ENCODE results near the gene YPEL3.

Gene YPEL3

GRCh38 chr16:30068333-30068732, 27.7 kb downstream of the YPEL3 start:
- no peak for DNase-seq

- DNase-seq, result no peak
Observed at GRCh38 chr16:30067584-30067916, 28.5 kb downstream of the YPEL3 start.

GRCh38 chr16:30066761-30067583, 29.0 kb downstream of the YPEL3 start:
- no peak for DNase-seq

DNA sequence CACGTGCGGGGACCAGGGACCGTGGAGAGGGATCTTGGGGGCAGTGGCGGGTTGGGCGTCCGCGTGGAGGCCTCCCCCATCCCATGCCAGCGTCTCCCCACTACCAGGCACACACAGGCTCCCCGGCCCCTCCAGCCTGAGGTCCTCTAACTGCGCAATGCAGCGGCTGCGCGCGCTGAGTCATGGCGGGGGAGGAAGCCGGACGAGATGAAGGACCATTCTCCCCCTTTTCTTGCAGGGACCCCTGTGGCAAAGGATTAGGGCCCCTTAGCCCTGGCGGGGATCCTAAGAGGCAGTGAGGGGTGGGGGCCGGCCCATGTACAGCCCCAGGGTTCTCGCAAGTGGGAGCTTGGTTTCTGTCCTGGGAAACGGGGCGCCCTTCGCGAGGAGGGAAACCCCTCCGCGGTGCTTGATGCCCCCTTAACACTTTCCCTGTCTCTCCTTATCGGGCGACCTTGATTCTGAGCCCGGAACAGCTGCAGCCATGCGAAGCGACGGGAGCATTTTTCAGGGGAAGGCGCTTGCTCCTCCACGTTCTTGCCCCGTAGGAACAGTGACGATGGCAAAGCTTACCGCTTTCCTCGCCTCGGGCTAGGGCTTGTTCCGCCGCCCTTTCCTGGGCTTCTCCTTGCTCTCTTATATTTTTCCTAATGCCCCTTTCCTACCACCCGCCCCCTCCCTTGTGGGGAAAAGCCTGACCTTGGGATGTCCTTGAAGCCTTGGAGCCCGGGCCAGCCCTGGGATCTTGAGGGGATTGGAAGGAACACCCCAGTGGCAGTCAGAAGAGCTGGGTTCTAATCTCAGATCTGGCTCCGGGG, 29.9 kb downstream of the YPEL3 start:
- peak in 1 of 5 donors; percentile 14 for DNase-seq

GRCh38 chr16:30065102-30065942, 30.7 kb downstream of the YPEL3 start, which contains the start of gene ALDOA:
Gene ALDOA, plus strand, starts transcription at chr16:30065760. Its CDS starts 1,138 bp downstream, at chr16:30066898.
- peak; percentile 90 to 98 (median 92) for DNase-seq

GRCh38 chr16:30064729-30065101, 31.3 kb downstream of the YPEL3 start:
- DNase-seq, result no peak

DNA sequence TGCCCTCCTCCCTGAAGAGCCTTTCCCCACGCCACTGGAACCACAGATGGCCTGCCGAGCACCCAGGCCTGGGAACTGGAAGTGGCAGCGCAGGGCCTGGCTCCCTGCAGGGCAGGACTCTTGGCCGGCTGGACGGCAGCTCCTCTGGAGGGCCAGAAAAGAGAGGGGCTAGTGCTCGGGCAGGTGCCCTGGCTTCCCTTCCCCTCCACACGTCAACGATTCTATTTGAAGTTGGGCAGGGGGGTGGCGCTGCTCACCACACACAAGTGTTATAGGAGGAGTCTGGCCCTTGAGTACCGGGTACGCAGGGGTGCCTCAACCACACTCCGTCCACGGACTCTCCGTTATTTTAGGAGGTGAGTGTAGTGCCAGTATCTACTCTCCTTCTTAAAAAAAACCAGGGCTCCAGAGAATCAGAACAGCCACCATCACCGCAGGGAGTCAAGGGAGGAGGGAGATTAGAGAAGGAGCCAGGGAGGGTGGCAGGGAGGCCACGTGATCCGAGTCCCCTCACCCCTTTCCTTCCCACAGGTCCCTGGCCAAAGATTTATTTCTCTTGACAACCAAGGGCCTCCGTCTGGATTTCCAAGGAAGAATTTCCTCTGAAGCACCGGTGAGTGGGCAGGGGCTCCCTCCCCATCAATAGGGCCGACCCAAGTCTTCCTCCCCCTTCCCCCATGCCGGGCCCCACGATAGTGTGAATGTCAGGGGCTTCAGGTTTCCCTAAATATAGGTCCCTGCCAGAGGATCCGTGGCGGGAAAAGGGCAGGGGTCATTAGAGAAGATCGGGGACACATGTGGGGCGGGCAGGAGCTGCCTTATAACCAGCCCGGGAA, 31.9 kb downstream of the YPEL3 start:
- peak in 4 of 5 donors; percentile 48 to 77 (median 56) for DNase-seq

- no peak for DNase-seq
Observed at GRCh38 chr16:30063278-30063892, 32.6 kb downstream of the YPEL3 start.

GRCh38 chr16:30060836-30061554, 35.0 kb downstream of the YPEL3 start:
- DNase-seq, result no peak

- DNase-seq, result no peak
Observed at GRCh38 chr16:30060346-30060745, 35.7 kb downstream of the YPEL3 start.

DNA sequence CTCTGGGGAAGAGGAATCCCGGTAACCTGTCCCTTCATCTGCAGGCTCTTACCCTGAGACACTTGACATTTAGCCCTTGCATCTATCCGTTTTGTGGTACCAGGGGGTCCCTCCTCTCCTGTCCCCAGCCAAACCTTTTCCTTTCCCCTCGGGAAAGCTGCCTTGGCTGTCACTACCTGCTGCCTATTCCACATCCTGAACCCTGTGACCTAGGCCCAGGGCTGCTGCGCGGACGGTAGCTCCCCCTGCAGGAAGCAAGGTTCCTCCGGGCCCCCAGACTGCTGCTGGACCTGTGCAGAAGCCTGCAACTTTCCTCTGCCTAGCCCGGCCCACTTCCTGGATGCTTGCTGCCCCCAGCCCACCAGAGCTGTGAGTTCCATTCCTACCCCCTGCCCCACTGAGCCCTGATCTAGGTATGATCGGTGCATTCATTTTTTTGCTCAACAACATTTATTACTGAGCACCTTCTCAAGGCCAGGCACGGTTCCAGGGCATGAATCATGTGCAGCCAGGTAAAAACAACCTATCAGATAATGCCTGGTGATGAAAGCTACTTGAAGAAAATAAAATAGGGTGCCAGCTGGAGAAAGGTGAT, 41.0 kb downstream of the YPEL3 start:
- peak in 3 of 5 donors; percentile 29 to 60 (median 48) for DNase-seq

GRCh38 chr16:30054451-30054850, 41.6 kb downstream of the YPEL3 start:
- DNase-seq, result no peak

DNA sequence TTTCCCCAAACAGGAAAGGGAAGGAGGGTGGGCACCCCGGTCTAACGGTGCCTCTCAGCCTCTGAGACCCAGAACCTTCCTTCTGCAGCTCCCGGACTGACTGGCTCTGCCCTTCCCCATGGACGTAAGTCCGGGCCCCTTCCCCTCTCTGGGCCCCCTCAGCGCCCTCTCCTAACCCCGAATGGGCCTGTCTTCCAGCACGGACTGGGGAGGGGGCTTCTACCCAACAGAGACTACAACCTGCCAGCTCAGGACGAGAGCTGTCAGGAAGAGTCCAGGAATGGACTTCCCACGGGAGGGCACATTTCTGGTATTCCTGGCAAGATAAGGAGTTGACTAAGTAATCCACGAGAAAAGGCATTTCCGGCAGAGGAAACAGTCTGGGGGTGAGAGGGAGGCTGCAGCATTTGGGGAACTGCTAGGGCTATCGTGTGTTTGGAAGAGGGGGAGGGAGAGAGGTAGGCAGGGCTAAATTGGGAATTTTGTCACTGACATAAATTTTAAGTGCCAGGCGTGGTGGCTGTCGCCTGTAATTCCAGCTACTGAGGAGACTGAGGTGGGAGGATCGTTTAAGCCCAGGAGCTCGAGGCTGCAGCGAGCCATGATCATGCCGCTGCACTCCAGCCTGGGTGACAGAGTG, 42.5 kb downstream of the YPEL3 start:
- no peak for DNase-seq

GRCh38 chr16:30052671-30053372, 43.2 kb downstream of the YPEL3 start:
- DNase-seq, result peak; percentile 67 to 92 (median 79)

DNA sequence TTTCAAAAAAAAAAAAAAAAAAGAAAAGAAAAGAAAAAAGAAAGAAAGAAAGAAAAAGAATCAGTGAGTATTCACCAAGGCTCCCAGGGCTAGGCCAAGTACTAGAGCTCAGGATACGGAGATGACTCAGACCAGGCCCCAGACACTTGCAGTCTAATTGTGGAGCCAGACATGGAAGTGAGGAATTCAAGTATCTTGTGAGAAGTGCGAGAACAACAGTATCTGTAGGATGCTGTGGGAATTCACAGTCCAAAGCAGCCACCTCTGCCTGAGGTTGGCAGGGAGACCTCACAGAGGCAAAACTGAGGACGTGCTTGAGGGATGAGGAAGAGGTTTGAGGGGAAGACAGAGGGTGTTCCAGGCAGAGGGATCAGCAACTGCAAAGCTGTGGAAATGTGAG, 44.5 kb downstream of the YPEL3 start:
- no peak for DNase-seq

DNA sequence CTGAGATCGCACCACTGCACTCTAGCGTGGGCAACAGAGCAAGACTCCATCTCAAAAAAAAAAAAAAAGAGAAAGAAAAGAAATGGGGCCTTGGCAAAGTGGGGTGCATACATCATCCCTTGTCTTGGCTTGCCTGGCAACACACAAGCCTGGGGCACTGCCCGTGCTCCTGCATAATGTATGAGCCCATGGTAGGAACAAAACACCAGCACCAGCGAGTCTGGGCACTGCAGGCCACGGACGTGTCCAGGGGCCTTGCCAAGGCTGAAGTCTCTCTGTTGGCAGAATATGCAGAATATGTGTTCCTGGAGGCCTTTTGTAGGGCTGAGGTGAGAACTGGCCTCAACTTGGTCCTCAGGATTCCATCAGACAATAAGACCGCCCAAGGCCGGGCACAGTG, 46.1 kb downstream of the YPEL3 start:
- DNase-seq, result no peak

GRCh38 chr16:30046588-30046987, 49.4 kb downstream of the YPEL3 start:
- no peak for DNase-seq

DNA sequence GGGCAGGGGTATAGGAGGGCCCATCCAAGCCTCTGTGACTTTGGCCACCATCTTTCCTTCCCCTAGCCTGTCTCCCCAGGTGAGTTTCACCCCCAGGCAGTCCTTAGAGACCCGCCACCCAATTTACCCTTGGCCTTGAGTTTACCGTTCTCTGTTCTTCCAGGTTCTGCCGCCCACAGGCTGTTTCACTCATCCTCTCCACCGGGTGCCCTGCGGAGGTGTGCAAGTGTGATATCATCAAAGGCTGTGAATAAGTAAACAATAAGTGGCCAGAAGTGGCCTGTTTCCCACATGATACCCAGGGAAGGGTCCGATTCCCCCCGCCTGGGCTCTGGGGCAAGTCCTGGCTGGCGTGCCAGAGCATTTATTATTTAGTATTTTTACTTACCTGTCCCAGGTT, 49.8 kb downstream of the YPEL3 start:
- DNase-seq, result no peak

Measured in T-helper 1 cell (primary cell).